NCI-H82 (cell line): ENCODE data around the gene FLVCR2.

Experiments used
- DNase-seq: peaks from one replicate; lab custom pipeline; 2025; lab: John Stamatoyannopoulos, UW

Gene FLVCR2

DNA sequence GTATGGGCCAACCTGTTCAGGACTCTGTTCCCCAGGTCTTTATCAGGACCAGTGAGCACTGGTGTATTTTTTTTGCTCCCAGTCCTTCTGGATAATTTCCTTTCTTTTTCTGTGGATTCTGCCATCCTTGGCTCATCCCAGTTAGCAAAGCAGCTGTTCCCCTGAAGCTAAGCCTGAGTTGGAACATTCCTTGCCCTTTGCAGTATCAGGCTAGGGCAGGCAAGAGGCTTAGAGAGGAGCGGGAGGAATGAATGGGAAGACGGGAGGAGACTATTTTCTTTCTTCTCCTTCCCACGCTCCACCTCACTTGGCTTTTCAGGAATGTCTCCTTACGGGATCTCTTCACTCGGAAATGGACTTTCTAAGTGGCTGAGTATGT, 53.0 kb downstream of the FLVCR2 start:
- DNase-seq = no peak

GRCh38 chr14:75634848-75635247, 56.4 kb downstream of the FLVCR2 start:
- no peak for DNase-seq

DNA sequence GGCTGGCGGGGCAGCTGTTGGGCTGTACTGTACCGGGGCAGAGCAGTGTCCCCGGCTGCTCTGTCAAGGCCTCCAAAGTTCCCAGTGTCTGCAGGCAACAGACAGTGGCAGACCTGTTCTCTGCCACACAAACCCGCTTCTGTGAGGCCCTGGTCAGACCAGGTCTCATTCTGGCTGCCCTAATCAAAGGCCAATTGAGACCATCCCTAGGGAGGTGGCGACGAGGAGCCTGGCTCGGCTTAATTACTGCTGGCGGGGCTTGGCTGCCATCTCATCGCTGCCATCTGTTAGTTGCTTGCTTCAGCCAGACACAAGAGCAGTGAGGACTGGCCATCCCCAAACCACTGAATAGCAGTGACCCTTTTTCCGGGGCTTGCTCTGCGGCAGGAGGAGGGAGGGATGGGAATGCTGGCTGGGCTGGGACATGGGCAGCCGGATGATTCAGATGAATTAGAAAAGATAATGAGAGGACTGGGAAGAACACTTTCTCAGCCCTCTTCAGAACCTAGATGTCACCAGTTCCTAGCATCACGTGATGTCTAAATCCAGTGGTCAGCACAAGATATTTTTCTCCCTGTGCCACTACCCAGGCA, 57.8 kb downstream of the FLVCR2 start:
- DNase-seq = peak; percentile 52

GRCh38 chr14:75640876-75641275, 62.5 kb downstream of the FLVCR2 start:
- no peak for DNase-seq

DNA sequence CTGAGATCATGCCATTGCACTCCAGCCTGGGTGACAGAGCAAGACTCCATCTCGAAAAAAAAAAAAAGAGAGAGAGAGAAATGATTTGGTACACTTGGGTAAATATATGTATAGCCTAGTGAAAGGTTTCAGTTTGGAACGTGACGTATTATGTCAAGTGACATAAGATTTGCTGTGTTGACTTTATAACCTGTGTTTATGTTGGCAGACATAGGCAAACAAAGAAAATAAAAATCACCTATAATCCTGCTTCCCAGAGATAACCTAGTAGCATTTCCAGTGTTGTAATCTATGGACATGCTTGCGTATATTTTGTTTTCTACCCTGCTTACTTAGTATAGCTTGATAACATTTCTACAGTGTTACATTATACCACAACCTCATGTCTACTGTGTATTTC, 65.6 kb downstream of the FLVCR2 start:
- DNase-seq = no peak

DNA sequence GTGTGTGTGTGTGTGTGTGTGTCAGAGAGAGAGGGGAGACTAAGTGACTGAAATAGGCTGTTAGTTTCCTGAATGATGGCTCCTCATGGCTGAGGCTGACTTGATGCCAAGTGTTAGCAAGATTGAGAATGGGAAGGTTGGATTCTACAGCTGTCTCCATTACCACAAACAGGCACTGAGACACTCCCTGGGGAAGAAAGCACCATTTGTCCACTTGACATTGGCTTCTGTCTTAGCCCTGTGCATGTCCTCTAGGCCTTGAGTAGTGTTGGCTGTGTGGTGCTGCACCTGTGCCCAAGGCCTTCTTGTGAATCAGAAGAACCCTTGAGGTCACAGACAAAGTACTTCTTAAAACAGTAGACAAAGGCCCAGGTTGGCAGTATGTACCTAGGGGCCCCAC, 66.6 kb downstream of the FLVCR2 start:
- DNase-seq = no peak

DNA sequence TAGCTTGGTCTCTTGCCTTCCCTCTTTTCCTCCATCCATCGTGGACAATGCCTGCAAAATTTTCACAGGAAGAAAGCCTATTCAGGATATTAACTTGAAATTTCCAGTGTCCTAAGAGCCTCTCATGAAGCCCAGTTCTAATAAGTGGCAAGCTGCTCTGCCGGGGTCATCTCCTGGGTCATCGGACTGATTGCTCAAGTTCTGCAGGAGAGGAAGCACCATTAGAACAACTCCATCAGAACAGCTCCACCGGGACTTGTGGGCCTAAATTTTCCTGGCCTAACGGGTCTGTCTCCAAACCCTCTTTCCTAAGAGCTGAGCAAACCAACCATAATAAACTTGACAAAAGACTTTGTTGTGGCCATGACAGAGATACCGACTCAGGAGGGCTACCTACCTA, 68.3 kb downstream of the FLVCR2 start:
- DNase-seq = no peak

DNA sequence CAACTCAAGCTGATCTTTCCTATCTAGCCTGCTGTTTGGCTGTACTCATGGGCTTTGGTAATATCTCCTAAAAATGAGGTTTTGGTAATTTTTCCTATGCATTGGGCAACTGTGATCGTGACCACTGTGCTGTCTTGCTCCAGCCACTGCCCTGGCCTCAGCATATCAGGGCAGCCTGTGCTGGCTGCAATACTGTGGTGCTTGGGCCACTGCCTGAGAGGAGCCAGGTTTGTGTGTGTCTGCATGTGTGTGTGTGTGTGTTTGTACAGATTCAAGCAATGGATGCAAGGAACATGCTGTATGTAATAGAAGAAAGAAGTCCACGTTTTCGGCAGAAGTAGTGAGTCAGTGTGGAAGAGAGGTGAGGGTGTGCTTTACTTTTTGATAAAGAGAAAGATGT, 69.2 kb downstream of the FLVCR2 start:
- DNase-seq = no peak

GRCh38 chr14:75648066-75648838, 69.8 kb downstream of the FLVCR2 start:
- no peak for DNase-seq

DNA sequence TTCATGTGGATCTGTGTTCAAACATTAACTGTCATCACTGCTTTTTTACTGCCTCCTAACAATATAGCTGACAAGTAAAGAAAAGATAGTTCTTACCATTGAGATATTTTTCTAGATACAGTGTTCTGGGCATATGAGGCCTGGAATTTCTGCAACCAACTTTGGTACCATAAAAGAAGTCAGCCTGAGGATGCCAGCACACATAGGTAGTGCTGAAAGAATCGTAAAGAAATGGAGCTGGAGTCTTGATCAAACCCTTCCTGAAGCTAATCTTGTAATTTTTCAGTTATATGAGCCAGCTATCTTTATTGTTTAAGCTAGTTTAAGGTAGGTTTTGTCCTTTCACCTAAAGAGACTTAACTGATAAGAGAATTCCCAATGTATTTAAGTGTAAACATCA, 70.9 kb downstream of the FLVCR2 start:
- no peak for DNase-seq

DNA sequence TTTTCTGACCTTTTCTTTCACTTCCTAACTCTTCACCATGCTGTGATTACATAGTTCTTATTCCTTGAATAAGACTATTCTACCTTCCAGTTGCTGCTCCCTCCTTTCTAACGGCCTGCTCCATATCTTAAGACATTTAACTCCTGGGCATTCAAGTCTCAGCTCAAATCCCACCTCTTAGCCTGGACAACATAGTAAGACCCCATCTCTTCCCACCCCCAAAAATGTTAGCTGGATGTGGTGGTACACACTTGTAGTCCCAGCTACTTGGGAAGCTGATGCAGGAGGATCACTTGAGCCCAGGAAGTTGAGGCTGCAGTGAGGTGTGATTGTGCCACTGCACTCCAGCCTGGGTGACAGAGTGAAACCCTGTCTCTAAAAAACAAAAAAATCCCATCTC, 71.4 kb downstream of the FLVCR2 start:
- no peak for DNase-seq

DNA sequence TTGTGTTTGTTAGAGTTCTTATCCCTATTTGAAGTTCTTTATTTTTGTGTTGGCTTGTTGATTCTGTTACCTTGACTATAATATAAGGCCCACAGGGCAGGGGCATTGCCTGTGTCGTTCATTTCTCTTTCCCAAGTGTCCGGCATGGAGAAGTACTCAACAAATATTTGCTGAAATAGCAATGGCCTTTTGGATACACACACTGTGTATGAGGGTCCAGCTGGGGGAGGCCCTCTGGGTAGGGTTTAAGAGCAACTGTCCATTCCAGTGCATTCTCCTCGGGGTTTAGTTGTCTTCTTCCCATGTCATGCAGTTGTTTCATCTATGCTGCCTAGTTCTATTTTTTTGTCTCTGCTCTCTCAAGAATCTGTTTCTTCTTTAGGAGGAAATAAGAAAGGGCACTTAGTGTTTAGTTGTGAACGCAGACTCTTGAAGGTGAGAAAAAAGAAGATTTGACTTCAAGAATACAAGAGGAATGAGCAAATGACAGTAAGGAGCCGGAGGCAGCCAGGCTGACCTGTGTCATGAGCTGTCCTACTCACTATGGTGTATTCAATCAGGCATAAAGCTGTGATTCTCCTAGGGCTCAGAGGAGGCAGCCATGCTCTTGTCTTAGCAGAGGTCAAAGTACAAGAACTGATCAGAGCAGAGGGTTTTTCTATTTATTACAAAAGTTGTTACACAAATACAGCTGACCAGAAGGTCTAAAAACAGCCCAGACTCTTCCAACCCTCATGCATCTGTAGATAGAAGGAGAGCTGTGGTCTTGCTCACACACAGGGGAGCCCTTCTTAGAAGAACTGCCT, 72.0 kb downstream of the FLVCR2 start:
- no peak for DNase-seq

- no peak for DNase-seq
These were observed 75.1 kb downstream of the FLVCR2 start for GRCh38 chr14:75653563-75653962.

DNA sequence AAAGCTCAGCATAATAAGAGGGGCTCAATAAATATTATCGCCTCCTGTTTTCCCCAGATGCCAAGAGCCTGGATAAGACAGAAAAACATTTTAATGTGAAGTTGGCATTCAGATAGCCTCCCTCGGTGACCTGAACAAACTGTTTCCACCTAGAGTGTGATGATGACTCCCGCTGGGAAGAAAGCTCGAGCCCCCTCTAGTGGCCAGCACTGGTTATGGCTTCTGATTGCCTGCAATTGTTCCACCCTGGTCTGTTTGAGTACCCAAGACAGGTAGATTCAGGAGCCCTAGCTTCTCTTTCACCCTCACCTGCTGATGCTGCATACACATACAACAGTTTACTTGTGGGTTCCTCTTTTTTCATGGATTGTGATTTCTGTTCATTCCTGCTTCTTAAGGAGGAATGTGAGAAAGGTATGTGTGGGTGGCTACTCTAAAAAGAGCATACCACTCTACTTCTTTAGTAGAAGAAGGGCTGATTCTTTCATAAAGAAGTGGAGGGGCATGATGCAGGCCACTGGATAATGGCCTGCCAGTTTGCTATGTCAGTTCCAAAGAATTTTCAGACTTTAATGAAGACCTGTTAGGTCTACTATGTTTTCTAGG, 75.8 kb downstream of the FLVCR2 start:
- peak; percentile 63 for DNase-seq

DNA sequence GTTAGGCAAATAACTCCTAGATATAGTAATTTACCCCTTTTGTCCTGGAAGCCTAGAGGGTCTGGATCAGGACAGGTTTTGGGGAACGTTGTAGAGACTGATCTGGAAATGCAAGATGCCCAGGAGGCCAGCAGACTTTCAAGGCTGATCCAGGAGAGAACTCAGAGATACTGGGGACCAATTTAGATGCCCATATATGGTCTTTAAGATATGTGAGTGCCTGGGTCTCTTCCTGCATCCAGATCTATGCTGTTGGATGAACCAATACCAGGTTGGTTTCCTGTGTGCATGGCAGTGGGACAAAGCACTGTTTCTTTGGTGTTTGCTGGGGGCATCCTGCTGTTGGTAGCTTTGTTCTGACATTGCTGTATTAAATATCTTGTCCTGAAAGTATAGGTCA, 76.8 kb downstream of the FLVCR2 start:
- DNase-seq = no peak

DNA sequence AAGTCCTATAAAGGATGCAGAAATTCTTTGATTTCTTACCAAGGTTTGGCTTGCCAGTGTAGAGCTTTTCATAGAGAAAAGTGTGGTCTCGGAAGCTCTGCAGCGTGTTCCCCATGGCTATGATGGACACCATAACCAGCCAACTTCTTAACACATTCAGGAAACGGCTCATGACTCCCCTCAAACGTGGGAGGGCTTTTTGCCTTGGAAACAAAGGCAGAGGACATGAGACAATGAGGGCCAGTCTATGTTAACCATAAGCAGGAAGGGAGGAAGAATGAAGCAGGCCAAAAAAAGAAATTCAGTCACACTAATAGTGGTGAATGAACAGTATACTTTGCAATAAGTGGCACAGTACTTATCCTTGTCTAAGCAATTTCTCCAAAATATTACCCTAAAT, 78.9 kb downstream of the FLVCR2 start:
- DNase-seq = no peak

GRCh38 chr14:75658957-75659356, 80.5 kb downstream of the FLVCR2 start:
- DNase-seq = no peak

- no peak for DNase-seq
These were observed 81.8 kb downstream of the FLVCR2 start for GRCh38 chr14:75660238-75660629.

- DNase-seq = peak; percentile 99
These were observed 82.4 kb downstream of the FLVCR2 start, which contains the start of the genes ERG28 and TTLL5 for GRCh38 chr14:75660630-75661498. Gene ERG28, minus strand, starts transcription at chr14:75660876. Its CDS starts 3,374 bp downstream, at chr14:75657502. Gene TTLL5, plus strand, starts transcription at chr14:75661246. Its CDS starts 1,904 bp downstream, at chr14:75663150.

DNA sequence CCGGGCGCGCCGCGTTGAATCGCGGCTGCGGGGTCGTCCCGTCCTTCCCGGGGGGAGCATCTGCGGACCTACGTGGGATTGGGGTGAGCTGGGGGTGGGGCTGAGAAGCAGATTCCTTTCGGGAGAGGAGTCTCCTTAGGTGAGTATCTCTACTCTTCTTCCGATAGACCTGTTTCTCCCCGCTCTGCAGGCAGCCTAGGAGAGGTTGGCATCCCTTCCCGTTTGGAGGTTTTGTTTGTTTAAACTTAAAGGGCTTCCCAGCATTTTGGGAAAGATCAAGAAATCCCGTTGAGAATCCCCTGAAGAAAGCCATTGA, 83.0 kb downstream of the FLVCR2 start:
- DNase-seq = no peak

- no peak for DNase-seq
These were observed 84.5 kb downstream of the FLVCR2 start for GRCh38 chr14:75662966-75663365.
